ENCODE measurements around the gene DMRTA2.

Gene DMRTA2

GRCh38 chr1:50425376-50426107, 2.3 kb upstream of the DMRTA2 start:
- TF ChIP-seq CTCF (conservative IDR thresholded peaks at IDR 0.05; ENCODE audit: low read depth, low read length): no peak
- H3K79me2 ChIP-seq (ENCODE audit: insufficient read depth, low read depth): no peaks in the 10 kb centered on the region
- H3K4me2 ChIP-seq: no peak overlapping the region
- H3K4me1 ChIP-seq (ENCODE audit: low read depth, poor library complexity, severe bottlenecking): no peaks in the 10 kb centered on the region
- H3K27me3 ChIP-seq (ENCODE audit: insufficient read depth, low read depth): no peaks in the 10 kb centered on the region
- no peaks in the 10 kb centered on the region for H4K20me1 ChIP-seq (ENCODE audit: insufficient read depth)
- no peak overlapping the region for H3K9ac ChIP-seq
- no peak overlapping the region for H3K27ac ChIP-seq
- no peak overlapping the region for H2AFZ ChIP-seq (ENCODE audit: low read depth)
- H3K4me3 ChIP-seq (IDR thresholded peaks at IDR 0.05; ENCODE audit: insufficient read depth, low read depth, low read length): no peak overlapping the region
- no peaks in the 10 kb centered on the region for H3K36me3 ChIP-seq (ENCODE audit: insufficient read depth)

DNA sequence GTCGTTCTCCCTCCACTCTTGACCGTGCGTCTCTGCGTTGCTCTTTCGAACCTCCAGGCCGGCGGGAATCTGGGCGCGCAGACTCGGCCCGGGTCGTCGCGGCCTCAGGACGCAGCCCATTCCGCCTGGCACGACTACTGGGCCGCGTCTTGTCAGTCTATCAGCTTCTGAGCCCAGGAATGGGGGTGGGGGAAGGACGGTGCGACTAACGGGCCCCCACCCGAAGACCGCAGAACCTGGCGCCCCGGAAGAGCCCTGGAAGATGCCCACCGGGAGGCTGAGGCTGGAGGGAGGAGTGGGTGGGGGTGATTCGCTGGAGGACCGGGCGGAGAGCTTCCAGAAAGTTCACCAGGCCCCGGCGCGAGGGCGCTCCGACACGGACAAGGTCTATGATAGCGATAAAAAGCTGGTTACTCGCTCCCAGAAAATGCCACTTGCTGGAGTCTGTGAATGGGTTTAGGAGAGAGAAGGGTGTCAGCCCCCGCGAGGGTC, 1.7 kb upstream of the DMRTA2 start:
- Histone ChIP-seq H3K4me3 (IDR thresholded peaks at IDR 0.05; ENCODE audit: insufficient read depth, low read depth, low read length) (no peak overlapping the region), H3K4me1 (ENCODE audit: low read depth, poor library complexity, severe bottlenecking) (no peaks in the 10 kb centered on the region), H3K4me2 (no peak overlapping the region), H2AFZ (ENCODE audit: low read depth) (no peak overlapping the region), H3K79me2 (ENCODE audit: insufficient read depth, low read depth) (no peaks in the 10 kb centered on the region), H3K27me3 (ENCODE audit: insufficient read depth, low read depth) (no peaks in the 10 kb centered on the region), H3K9ac (no peak overlapping the region), H3K27ac (no peak overlapping the region), H3K36me3 (ENCODE audit: insufficient read depth) (no peaks in the 10 kb centered on the region), H4K20me1 (ENCODE audit: insufficient read depth) (no peaks in the 10 kb centered on the region)
- TF ChIP-seq CTCF (conservative IDR thresholded peaks at IDR 0.05; ENCODE audit: low read depth, low read length): no peak

- TF ChIP-seq CTCF (conservative IDR thresholded peaks at IDR 0.05; ENCODE audit: low read depth, low read length): no peak
- Histone ChIP-seq H3K27me3 (ENCODE audit: insufficient read depth, low read depth) (no peaks in the 10 kb centered on the region), H3K4me2 (no peak overlapping the region), H2AFZ (ENCODE audit: low read depth) (no peak overlapping the region), H3K9ac (no peak overlapping the region), H4K20me1 (ENCODE audit: insufficient read depth) (no peaks in the 10 kb centered on the region), H3K79me2 (ENCODE audit: insufficient read depth, low read depth) (no peaks in the 10 kb centered on the region), H3K36me3 (ENCODE audit: insufficient read depth) (no peaks in the 10 kb centered on the region), H3K4me3 (IDR thresholded peaks at IDR 0.05; ENCODE audit: insufficient read depth, low read depth, low read length) (no peak overlapping the region), H3K4me1 (ENCODE audit: low read depth, poor library complexity, severe bottlenecking) (no peaks in the 10 kb centered on the region), H3K27ac (no peak overlapping the region)
These were observed 1.0 kb upstream of the DMRTA2 start for GRCh38 chr1:50424045-50424883.

GRCh38 chr1:50423670-50424000, 392 bp upstream of the DMRTA2 start:
- H3K27me3 ChIP-seq (ENCODE audit: insufficient read depth, low read depth): no peaks in the 10 kb centered on the region

More at GRCh38 chr1:50423670-50424000, 392 bp upstream of the DMRTA2 start:
- no peaks in the 10 kb centered on the region for H3K36me3 ChIP-seq (ENCODE audit: insufficient read depth)
- no peaks in the 10 kb centered on the region for H4K20me1 ChIP-seq (ENCODE audit: insufficient read depth)
- H3K79me2 ChIP-seq (ENCODE audit: insufficient read depth, low read depth): no peaks in the 10 kb centered on the region
- H3K4me1 ChIP-seq (ENCODE audit: low read depth, poor library complexity, severe bottlenecking): no peaks in the 10 kb centered on the region
- no peak for TF ChIP-seq CTCF (conservative IDR thresholded peaks at IDR 0.05; ENCODE audit: low read depth, low read length)
- H3K9ac ChIP-seq: no peak overlapping the region
- H2AFZ ChIP-seq (ENCODE audit: low read depth): no peak overlapping the region
- H3K4me3 ChIP-seq (IDR thresholded peaks at IDR 0.05; ENCODE audit: insufficient read depth, low read depth, low read length): no peak overlapping the region
- no peak overlapping the region for H3K4me2 ChIP-seq
- H3K27ac ChIP-seq: no peak overlapping the region
